ENCODE results near the gene SLC4A4.

DNA sequence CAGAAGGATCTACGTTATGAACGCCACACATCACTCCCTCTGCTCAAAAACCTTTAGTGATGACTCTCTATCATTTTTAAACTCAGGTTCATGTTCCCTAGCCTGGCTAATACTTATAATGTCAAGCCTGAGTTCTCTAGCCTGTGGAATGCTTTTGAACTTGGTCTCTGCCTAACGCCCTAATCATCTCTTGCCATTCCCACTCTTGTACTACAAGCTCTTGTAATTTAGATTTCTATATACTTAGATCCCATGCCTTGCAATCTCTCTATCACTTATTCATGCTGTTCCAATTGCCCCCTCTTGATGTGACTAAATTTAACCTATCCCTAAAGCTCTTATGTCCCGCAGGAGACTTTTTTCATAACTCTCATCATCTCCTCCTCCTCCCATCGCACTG lies 40.3 kb downstream of the SLC4A4 start:
- no peak for TF ChIP-seq POLR2A (IDR thresholded peaks at IDR 0.05)
- TF ChIP-seq, protein P1, sequence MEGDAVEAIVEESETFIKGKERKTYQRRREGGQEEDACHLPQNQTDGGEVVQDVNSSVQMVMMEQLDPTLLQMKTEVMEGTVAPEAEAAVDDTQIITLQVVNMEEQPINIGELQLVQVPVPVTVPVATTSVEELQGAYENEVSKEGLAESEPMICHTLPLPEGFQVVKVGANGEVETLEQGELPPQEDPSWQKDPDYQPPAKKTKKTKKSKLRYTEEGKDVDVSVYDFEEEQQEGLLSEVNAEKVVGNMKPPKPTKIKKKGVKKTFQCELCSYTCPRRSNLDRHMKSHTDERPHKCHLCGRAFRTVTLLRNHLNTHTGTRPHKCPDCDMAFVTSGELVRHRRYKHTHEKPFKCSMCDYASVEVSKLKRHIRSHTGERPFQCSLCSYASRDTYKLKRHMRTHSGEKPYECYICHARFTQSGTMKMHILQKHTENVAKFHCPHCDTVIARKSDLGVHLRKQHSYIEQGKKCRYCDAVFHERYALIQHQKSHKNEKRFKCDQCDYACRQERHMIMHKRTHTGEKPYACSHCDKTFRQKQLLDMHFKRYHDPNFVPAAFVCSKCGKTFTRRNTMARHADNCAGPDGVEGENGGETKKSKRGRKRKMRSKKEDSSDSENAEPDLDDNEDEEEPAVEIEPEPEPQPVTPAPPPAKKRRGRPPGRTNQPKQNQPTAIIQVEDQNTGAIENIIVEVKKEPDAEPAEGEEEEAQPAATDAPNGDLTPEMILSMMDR (IDR thresholded peaks at IDR 0.05): no peak
